ENCODE measurements around the gene DROSHA. TPM values are rescaled to one million over a fixed set of nuclear protein-coding genes. Genes with fewer than 3 reads are reported as not detected.

The DROSHA gene
- total RNA-seq, 2 donors from 2014 or later = 31.5 to 33.9 TPM

- DNase-seq (no peak), ATAC-seq (no peak)
- intact Hi-C loops (cut with DNase I) = no loop called here
Observed at GRCh38 chr5:31536873-31537272, 5.0 kb upstream of the DROSHA start.

GRCh38 chr5:31534527-31535046 lies 2.7 kb upstream of the DROSHA start:
- no peak for ATAC-seq
- intact Hi-C loops (cut with DNase I) = no loop called here
- DNase-seq = no peak

GRCh38 chr5:31531543-31531887 lies 378 bp downstream of the DROSHA start:
- intact Hi-C loops (cut with DNase I) = no loop called here
- ATAC-seq = peak; percentile 35 to 59

GRCh38 chr5:31530541-31531265 lies 1.2 kb downstream of the DROSHA start:
- DNase-seq (no peak), ATAC-seq (no peak)
- intact Hi-C loops (cut with DNase I) = no loop called here

More at GRCh38 chr5:31531543-31531887, 378 bp downstream of the DROSHA start:
- no peak for DNase-seq

DNA sequence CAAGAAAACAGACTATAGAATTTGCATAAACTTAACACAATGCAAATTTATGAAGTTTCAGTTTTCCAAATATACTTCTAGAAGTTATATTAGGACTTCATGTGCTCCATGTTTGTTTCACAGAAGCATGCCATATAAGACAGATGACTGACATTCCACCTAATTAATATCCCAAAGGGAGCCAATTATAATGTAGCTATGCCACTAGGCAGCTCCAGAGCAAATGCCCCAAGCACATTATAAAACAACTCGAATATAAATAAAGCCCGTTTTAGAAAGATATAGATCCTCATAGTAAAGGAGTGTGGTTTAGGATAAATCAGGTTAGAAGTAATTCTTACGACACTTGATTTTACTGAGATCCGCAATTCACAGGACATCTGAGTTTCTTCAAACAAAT lies 8.9 kb downstream of the DROSHA start:
- intact Hi-C loops (cut with DNase I) = no loop called here
- DNase-seq = no peak
- no peak for ATAC-seq

- intact Hi-C loops (cut with DNase I) = no loop called here
- ATAC-seq (no peak), DNase-seq (no peak)
Observed at GRCh38 chr5:31516802-31517201, 15.1 kb downstream of the DROSHA start.

DNA sequence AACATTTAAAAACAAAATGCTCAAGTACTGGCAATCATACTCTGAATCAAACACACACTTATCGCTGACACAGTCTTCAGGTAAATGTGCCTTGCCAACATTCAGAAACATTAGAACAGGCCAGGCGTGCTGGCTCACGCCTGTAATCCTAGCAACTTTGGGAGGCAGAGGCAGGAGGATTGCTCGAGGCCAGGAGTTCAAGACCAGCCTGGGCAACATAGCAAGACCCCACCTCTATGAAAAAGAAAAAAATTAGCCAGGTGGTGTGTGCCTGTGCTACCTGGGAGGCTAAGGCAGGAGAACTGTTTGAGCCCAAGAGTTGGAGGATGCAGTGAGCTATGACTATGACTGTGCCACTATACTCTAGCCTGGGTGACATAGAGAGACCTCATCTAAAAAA lies 20.6 kb downstream of the DROSHA start:
- intact Hi-C loops (cut with DNase I) = no loop called here
- ATAC-seq (no peak), DNase-seq (no peak)

GRCh38 chr5:31504529-31504928 lies 27.4 kb downstream of the DROSHA start:
- ATAC-seq (no peak), DNase-seq (no peak)
- intact Hi-C loops (cut with DNase I) = no loop called here

DNA sequence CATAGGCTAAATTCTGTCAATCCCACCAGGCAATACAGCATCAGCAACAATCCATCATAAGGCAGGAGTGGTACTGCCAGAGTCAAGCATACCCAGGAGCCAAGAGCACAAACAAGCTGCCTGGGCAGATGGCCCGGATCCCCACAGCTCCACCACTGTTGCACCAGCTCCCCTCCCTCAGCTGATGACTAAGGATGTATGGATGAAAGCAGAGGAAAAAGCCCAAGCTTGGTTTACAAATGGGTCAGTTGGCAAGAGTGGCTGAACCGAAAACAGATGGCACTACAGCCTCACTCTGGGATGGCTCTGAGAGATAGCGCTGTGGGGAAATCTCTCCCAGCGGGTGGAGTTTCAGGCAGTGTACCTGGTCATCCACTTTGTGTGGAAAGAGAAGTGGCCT lies 29.4 kb downstream of the DROSHA start:
- ATAC-seq = no peak
- no peak for DNase-seq
- intact Hi-C loops (cut with DNase I) = no loop called here

GRCh38 chr5:31500256-31500655 lies 31.6 kb downstream of the DROSHA start:
- DNase-seq (no peak), ATAC-seq (no peak)
- intact Hi-C loops (cut with DNase I) = no loop called here

- intact Hi-C loops (cut with DNase I) = no loop called here
- ATAC-seq (no peak), DNase-seq (no peak)
Observed at GRCh38 chr5:31496891-31497290, 35.0 kb downstream of the DROSHA start.

GRCh38 chr5:31496301-31496700 lies 35.6 kb downstream of the DROSHA start:
- no peak for ATAC-seq
- intact Hi-C loops (cut with DNase I) = no loop called here
- DNase-seq = no peak

DNA sequence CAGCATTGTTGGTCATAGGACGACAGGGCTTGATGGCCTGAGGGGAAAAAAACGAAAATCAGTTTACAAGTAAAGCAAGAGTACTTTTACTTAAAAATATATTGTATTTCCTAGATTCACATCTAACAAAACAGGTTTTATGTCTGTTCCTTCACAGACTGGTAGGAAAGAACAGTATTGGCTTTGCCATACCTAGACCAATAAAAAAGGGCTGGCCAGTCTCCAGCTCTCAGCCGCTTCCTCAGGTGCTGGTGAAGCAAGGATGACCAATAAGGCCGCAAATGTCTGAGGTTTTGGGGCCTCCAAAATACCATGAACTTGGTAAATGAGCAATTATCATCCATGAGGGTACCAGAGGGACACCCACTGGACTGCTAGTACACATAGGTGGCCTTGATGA lies 36.6 kb downstream of the DROSHA start:
- intact Hi-C loops (cut with DNase I) = no loop called here
- DNase-seq = no peak
- no peak for ATAC-seq

- intact Hi-C loops (cut with DNase I) = no loop called here
- no peak for DNase-seq
- no peak for ATAC-seq
Observed at GRCh38 chr5:31492869-31493268, 39.0 kb downstream of the DROSHA start.

- intact Hi-C loops (cut with DNase I) = no loop called here
- ATAC-seq = no peak
- no peak for DNase-seq
Observed at GRCh38 chr5:31487506-31487905, 44.4 kb downstream of the DROSHA start.

- ATAC-seq (no peak), DNase-seq (no peak)
- intact Hi-C loops (cut with DNase I) = no loop called here
Observed at GRCh38 chr5:31486441-31486840, 45.5 kb downstream of the DROSHA start.

DNA sequence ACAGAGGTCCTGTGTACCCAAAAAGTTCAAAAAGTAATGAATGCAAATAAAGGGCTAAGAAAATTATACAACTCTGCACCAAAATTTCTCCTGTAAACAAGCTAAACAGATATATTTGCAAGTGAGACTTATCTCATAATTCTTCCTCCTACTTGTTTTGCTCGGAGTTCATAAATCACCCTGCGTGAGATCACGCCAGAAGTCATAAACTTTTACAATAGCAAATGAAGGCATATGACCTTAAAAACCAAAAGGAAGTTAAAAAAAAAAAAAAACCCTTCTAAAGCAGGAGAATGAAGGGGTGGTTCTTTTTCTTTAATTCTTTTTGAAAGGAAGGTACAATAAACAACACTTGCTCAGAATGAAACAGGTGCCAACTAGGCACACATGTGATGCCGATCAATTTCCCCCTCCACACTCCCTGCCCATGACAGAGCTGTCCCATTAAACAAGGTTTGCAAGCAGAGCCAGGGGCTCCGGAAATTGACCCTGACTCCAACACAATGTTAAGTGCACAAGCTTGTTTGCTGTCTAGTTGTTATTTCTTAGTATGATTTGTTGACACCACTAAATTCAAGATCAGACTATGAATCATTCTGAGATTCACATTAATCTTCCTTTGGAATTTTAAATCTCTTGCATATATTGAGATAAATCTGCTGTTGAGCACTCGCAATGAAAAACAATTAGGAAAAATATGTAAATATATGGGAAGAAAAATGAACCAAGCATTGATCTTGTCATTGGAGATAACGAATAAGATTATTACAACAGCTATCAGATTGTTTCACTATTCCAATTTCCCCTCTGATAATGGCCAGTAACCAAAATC lies 46.3 kb downstream of the DROSHA start:
- no peak for DNase-seq
- no peak for ATAC-seq
- intact Hi-C loops (cut with DNase I) = no loop called here

GRCh38 chr5:31481531-31482165 lies 50.2 kb downstream of the DROSHA start:
- no peak for ATAC-seq

GRCh38 chr5:31479706-31480105 lies 52.2 kb downstream of the DROSHA start:
- ATAC-seq (no peak), DNase-seq (no peak)
- intact Hi-C loops (cut with DNase I) = no loop called here

More at GRCh38 chr5:31481531-31482165, 50.2 kb downstream of the DROSHA start:
- DNase-seq = no peak
- intact Hi-C loops (cut with DNase I) = no loop called here

DNA sequence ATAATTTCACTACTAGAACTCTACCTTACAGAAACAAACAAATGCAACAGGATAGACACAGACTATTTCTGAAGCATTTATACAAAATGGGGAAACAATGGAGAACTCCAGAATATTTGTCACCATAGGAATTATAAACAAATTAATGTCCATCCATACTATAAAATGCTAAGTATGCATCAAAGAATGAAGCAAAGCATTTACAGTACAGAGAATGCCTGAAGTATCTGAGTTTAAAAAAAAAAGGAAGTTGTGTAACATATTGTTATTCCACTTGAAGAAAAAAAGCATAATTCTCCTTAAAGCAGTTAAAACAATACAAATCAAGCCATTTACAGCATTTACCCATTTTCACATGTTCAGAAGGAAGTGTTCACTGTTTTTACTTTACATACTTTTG lies 53.0 kb downstream of the DROSHA start:
- no peak for ATAC-seq
- DNase-seq = no peak
- intact Hi-C loops (cut with DNase I) = no loop called here

All from left cardiac atrium (tissue), 4 donors.